Measurements from ENCODE around the gene MAN2B1.

- TF ChIP-seq CTCF (IDR thresholded peaks at IDR 0.05; ENCODE audit: low read depth, low read length) (no peak), EZH2phosphoT487 (IDR thresholded peaks at IDR 0.05; ENCODE audit: low read depth) (no peak)
Observed at GRCh38 chr19:12668346-12668745, 1.8 kb upstream of the MAN2B1 start.
